A673 (cell line): Measurements from ENCODE around the gene PLD1.

Experiments used
- EZH2 ChIP-seq: fragments of 200-600 bp; sonication (generic); IDR thresholded peaks from 2 replicates; pipeline ENCODE4 v1.6.1; 2017; ENCODE audit warnings: borderline replicate concordance, low read depth, mild to moderate bottlenecking, mixed read lengths, antibody characterized with exemption, low read length; ENCODE audit not compliant: poor library complexity, severe bottlenecking
- TF ChIP-seq, protein P1 (sequence below): fragments of 300-800, 200-600 bp; sonication (generic); conservative IDR thresholded peaks from 2 replicates; pipeline ENCODE4 v1.5.1; 2017; ENCODE audit warnings: low read depth, mild to moderate bottlenecking, antibody characterized with exemption, low read length, moderate library complexity, mixed read lengths

DNA sequence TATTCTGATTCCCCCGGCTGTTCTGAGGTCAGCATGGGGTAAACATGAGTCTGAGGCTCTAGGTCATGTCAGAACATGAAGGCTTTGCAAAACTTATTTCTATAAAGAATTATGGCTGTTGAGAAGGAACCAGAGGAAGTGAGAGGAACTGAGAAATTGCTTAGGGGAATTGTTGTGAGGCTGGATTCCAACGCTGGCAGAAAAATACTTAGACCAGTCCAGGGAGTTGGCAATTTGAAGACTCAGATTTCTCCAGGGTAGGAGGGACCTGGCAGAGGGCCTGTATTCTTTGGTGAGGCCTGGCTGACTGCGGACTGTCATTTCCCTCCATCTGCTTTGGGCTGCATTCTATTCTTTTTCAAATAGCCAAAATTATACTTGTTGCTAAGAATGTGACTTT, 155.5 kb downstream of the PLD1 start:
- TF ChIP-seq, protein P1, sequence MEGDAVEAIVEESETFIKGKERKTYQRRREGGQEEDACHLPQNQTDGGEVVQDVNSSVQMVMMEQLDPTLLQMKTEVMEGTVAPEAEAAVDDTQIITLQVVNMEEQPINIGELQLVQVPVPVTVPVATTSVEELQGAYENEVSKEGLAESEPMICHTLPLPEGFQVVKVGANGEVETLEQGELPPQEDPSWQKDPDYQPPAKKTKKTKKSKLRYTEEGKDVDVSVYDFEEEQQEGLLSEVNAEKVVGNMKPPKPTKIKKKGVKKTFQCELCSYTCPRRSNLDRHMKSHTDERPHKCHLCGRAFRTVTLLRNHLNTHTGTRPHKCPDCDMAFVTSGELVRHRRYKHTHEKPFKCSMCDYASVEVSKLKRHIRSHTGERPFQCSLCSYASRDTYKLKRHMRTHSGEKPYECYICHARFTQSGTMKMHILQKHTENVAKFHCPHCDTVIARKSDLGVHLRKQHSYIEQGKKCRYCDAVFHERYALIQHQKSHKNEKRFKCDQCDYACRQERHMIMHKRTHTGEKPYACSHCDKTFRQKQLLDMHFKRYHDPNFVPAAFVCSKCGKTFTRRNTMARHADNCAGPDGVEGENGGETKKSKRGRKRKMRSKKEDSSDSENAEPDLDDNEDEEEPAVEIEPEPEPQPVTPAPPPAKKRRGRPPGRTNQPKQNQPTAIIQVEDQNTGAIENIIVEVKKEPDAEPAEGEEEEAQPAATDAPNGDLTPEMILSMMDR = no peak
- TF ChIP-seq EZH2 = no peak
